Endodermal cell (in vitro differentiated cells): ENCODE data around the gene LTBP4. TPM values are rescaled to one million over a fixed set of nuclear protein-coding genes. Genes with fewer than 3 reads are reported as not detected.

Experiments used
- DNase-seq: peaks from one replicate; pipeline ENCODE4 v3.0.0-alpha.2; 2017
- H3K27ac ChIP-seq: 2 replicates; pipeline ENCODE4 v1.5.1; 2013; ENCODE audit warnings: mild to moderate bottlenecking, low read depth, low read length, moderate library complexity
- H3K27me3 ChIP-seq: 2 replicates; pipeline ENCODE4 v1.6.1; 2013; ENCODE audit warnings: mild to moderate bottlenecking, low read length, moderate library complexity; ENCODE audit not compliant: insufficient read depth, control insufficient read depth, poor library complexity, severe bottlenecking
- H3K36me3 ChIP-seq: 2 replicates; pipeline ENCODE4 v1.7.0; 2013; ENCODE audit warnings: mild to moderate bottlenecking, low read length, moderate library complexity; ENCODE audit not compliant: control insufficient read depth, insufficient read depth
- H3K4me1 ChIP-seq: one replicate; pipeline ENCODE4 v1.7.0; 2013; ENCODE audit warnings: low read length; ENCODE audit not compliant: control insufficient read depth, insufficient read depth
- H3K4me3 ChIP-seq: 2 replicates; pipeline ENCODE4 v1.5.1; 2013; ENCODE audit warnings: mild to moderate bottlenecking, low read length, moderate library complexity
- H3K9ac ChIP-seq: 2 replicates; pipeline ENCODE4 v1.6.1; 2013; ENCODE audit warnings: mild to moderate bottlenecking, low read length, moderate library complexity; ENCODE audit not compliant: poor library complexity, severe bottlenecking; ENCODE audit errors: extremely low read depth
- H3K9me3 ChIP-seq: 2 replicates; pipeline ENCODE4 v1.6.1; 2013; ENCODE audit warnings: mild to moderate bottlenecking, low read length, moderate library complexity; ENCODE audit not compliant: control insufficient read depth
- H3K27ac Mint-ChIP-seq: 2 replicates; pipeline ENCODE4 v1.8.0; 2020; ENCODE audit warnings: mixed read lengths
- H3K27me3 Mint-ChIP-seq: 2 replicates; pipeline ENCODE4 v1.8.0; 2021; ENCODE audit warnings: mild to moderate bottlenecking, mixed read lengths; ENCODE audit not compliant: insufficient read depth
- H3K36me3 Mint-ChIP-seq: 2 replicates; pipeline ENCODE4 v1.8.0; 2020; ENCODE audit warnings: low read depth, mixed read lengths
- H3K4me1 Mint-ChIP-seq: 2 replicates; pipeline ENCODE4 v1.8.0; 2020; ENCODE audit warnings: mixed read lengths
- H3K4me3 Mint-ChIP-seq: 2 replicates; pipeline ENCODE4 v1.8.0; 2020; ENCODE audit warnings: mild to moderate bottlenecking, moderate library complexity, mixed read lengths
- H3K9me3 Mint-ChIP-seq: 2 replicates; pipeline ENCODE4 v1.8.0; 2020; ENCODE audit warnings: mild to moderate bottlenecking, mixed read lengths
- CTCF ChIP-seq: fragments of 200-600 bp; sonication (generic); conservative IDR thresholded peaks from 2 replicates; pipeline ENCODE4 v1.5.0; 2021; ENCODE audit warnings: antibody characterized with exemption, mild to moderate bottlenecking
- WGBS, 2 experiments: methylation state at CpG; one replicate each; pipeline versions ENCODE4 v1.1.5 to v1.1.7; 2013; ENCODE audit warnings: missing lambda C conversion rate in 2 of 2, mixed read lengths in 1 of 2; ENCODE audit not compliant: insufficient coverage in 1 of 2, insufficient read length in 1 of 2; 5-methylcytosine and 5-hydroxymethylcytosine counted together
- total RNA-seq, 2 donors: library from RNA; stranded (reverse); fragmentation: NEBNext Ultra II Directional in 1 of 2; extraction: Animal tissue kit (Norgen Biotek cat#: 25700) in 1 of 2; gene quantifications; 2 replicates in 1 of 2; 3 replicates in 1 of 2; pipeline ENCODE4 v1.2.1, GENCODE V29; 2021

LTBP4 gene
- total RNA-seq, 2 donors from 2014 or later, result 104 to 133 TPM

- no peaks in the 10 kb centered on the region for H3K4me1 Mint-ChIP-seq
- Histone ChIP-seq H3K36me3 (peaks cover 31% of the 10 kb centered on the region), H3K4me3 (no peak overlapping the region), H3K9me3 (no peaks in the 10 kb centered on the region), H3K27ac (no peak overlapping the region), H3K9ac (no peak overlapping the region), H3K27me3 (no peaks in the 10 kb centered on the region), H3K4me1 (no peaks in the 10 kb centered on the region)
- H3K4me3 Mint-ChIP-seq, result no peak overlapping the region
- no peak overlapping the region for H3K27ac Mint-ChIP-seq
- peaks cover under 1% of the 10 kb centered on the region for H3K9me3 Mint-ChIP-seq
- no peak for DNase-seq
- H3K36me3 Mint-ChIP-seq, result peaks cover 61% of the 10 kb centered on the region
- no peak for TF ChIP-seq CTCF
- H3K27me3 Mint-ChIP-seq, result no peaks in the 10 kb centered on the region
- 91 to 97% methylated on average over 14 of the region's 14 CpGs for WGBS, 2 experiments
Measured at GRCh38 chr19:40586611-40587010, 14.6 kb upstream of the LTBP4 start.

GRCh38 chr19:40588110-40588854, 12.9 kb upstream of the LTBP4 start:
- H3K4me1 ChIP-seq, result no peaks in the 10 kb centered on the region
- DNase-seq, result peak; percentile 43
- Mint-ChIP-seq H3K27me3 (no peaks in the 10 kb centered on the region), H3K4me1 (no peaks in the 10 kb centered on the region), H3K27ac (no peak overlapping the region), H3K9me3 (peaks cover 1% of the 10 kb centered on the region), H3K4me3 (no peak overlapping the region), H3K36me3 (peaks cover 53% of the 10 kb centered on the region)
- H3K27me3 ChIP-seq, result no peaks in the 10 kb centered on the region
- no peaks in the 10 kb centered on the region for H3K9me3 ChIP-seq
- H3K27ac ChIP-seq, result no peak overlapping the region
- 92 to 95% methylated on average over 17 to 19 of the region's 19 CpGs for WGBS, 2 experiments
- H3K9ac ChIP-seq, result no peak overlapping the region
- peaks cover 25% of the 10 kb centered on the region for H3K36me3 ChIP-seq
- H3K4me3 ChIP-seq, result no peak overlapping the region
- TF ChIP-seq CTCF, result no peak

- Mint-ChIP-seq H3K4me1 (no peaks in the 10 kb centered on the region), H3K36me3 (peaks cover 47% of the 10 kb centered on the region), H3K27me3 (no peaks in the 10 kb centered on the region), H3K27ac (no peak overlapping the region), H3K9me3 (peaks cover 1% of the 10 kb centered on the region), H3K4me3 (no peak overlapping the region)
- 96% methylated on average over 7 of the region's 9 CpGs; no CpG with 5 or more reads in 1 of the 2 experiments for WGBS, 2 experiments
- Histone ChIP-seq H3K27ac (no peak overlapping the region), H3K9me3 (no peaks in the 10 kb centered on the region), H3K27me3 (no peaks in the 10 kb centered on the region), H3K4me1 (no peaks in the 10 kb centered on the region), H3K9ac (no peak overlapping the region), H3K36me3 (peaks cover 25% of the 10 kb centered on the region), H3K4me3 (no peak overlapping the region)
- DNase-seq, result no peak
- no peak for TF ChIP-seq CTCF
Measured at GRCh38 chr19:40588926-40589569, 12.1 kb upstream of the LTBP4 start.
